ENCODE results near the gene MLXIPL.

Gene MLXIPL

DNA sequence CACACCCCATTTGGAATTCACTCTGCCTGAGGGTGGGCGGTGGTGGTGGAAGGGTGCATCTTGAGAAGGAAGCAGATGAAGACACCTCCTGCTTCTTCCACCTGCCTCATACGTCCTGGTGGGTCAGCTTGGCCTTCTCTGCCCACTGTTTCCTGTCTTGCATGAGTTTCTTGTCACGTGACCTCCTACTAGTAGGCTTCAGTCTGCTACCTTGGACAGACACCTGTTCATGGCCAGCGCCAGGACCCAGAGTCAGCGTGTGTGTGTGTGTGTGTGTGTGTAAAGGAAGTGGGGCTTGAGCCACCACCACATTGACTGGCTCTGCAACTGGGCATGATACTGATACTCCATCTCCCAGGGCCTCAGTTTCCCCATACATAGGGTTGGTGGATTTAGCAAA, 26.2 kb upstream of the MLXIPL start:
- TF ChIP-seq, protein P1, sequence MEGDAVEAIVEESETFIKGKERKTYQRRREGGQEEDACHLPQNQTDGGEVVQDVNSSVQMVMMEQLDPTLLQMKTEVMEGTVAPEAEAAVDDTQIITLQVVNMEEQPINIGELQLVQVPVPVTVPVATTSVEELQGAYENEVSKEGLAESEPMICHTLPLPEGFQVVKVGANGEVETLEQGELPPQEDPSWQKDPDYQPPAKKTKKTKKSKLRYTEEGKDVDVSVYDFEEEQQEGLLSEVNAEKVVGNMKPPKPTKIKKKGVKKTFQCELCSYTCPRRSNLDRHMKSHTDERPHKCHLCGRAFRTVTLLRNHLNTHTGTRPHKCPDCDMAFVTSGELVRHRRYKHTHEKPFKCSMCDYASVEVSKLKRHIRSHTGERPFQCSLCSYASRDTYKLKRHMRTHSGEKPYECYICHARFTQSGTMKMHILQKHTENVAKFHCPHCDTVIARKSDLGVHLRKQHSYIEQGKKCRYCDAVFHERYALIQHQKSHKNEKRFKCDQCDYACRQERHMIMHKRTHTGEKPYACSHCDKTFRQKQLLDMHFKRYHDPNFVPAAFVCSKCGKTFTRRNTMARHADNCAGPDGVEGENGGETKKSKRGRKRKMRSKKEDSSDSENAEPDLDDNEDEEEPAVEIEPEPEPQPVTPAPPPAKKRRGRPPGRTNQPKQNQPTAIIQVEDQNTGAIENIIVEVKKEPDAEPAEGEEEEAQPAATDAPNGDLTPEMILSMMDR (IDR thresholded peaks at IDR 0.05; ENCODE audit: insufficient read depth, low read depth, low read length, missing control alignments), result no peak

DNA sequence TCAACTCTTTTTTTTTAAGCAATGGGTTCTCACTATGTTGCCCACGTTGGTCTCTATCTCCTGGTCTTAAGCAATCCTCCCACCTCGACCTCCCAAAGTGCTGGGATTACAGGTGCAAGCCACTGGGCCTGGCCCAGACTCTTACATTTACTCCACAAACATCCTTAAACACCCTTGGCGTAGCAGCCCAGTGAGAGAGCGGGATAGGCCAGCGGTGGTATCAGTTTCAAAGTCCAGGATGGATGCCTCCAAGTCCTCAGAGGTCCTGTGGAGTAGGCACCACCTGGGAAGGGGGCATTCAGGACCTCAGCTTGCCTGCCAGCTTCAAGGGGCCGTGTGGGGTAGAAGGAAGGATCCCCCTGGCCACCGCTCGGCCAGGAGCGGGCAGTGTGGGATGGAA, 25.3 kb upstream of the MLXIPL start:
- H3K4me3 ChIP-seq (ENCODE audit: low read depth, low read length), result no peak overlapping the region
- no peak for DNase-seq (ENCODE audit: low read depth)

More for the DNA sequence above, 26.2 kb upstream of the MLXIPL start:
- DNase-seq (ENCODE audit: low read depth), result no peak
- H3K4me3 ChIP-seq (ENCODE audit: low read depth, low read length), result no peak overlapping the region

DNA sequence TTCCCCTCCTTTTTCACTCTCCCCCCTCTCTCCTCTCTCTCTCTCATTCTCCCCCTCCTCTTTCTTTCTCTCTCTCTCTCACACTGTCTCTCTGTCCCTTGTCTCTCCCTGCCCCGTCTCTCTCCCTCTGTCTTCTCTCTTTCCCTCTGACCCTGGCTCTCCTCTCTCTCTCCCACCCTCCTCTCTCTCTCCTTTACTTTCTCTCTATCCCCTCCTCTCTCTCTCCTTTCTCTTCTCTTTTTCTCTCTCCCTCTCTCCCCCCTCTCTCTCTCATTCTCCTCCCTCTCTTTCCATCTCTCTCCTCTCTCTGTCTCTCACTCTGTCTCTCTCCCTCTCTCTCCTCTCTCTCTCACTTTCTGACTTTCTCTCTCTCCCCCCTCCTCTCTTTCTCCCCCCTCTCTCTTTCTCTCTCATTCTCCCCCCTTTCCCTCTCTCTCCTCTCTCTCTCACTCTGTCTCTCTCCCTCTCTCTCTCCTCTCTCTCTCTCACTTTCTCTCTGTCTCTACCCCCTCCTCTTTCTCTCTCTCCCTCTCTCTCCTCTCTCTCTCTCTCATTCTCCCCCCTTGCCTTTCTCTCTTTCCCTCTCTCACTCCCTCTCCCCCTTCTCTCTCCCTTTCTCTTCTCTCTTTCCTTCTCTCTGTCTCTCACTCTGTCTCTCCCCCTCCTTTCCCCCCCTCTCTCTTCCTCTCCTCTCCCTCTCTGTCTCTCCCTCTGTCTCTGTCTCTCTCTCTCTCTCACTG, 24.4 kb upstream of the MLXIPL start:
- H3K4me3 ChIP-seq (ENCODE audit: low read depth, low read length), result no peak overlapping the region
- no peak for DNase-seq (ENCODE audit: low read depth)

More for the DNA sequence above, 25.3 kb upstream of the MLXIPL start:
- TF ChIP-seq, protein P1 (IDR thresholded peaks at IDR 0.05; ENCODE audit: insufficient read depth, low read depth, low read length, missing control alignments), result no peak

DNA sequence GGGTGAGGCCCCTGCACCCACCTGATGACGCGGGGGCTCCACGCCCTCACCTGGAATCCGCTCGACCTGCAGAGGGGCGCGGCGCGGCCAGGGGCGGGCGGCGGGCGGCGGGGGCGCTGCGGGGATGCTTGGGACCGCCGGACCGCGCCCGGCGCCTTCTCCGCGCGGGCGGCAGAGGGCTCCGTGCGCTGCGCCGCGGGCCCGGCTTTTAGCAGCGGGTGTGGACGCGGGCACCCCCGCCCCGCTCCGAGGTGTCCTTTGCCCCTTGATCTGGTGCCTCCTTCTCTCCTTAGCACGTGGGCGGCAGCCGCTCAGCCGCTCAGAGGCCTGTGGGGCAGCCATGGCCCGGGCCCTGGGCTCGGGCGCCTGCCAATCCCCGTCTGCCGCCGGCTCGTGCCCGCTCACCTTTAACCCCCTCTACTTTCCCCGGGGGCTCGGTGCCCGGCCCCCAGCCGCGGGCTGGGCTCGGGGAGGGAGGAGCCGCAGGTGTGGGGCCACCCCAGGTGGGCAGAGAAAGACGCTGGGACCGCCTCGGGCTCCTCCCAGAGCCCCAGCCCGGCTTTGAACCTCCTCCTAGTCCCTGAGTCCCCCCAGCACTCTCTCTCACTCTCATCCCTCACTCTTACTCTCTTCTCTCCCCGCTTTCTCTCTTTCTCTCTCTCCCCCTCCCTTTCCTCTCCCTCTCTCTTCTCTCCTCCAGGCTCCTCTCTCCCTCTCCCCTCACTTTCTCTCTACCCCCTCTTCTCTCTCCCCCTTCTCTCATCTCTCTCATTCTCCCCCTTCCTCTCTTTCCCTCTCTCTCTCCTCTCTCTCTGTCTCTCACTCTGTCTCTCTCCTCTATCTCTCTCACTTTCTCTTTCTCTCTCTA, 23.6 kb upstream of the MLXIPL start:
- no peak overlapping the region for H3K4me3 ChIP-seq (ENCODE audit: low read depth, low read length)
- TF ChIP-seq, protein P1 (IDR thresholded peaks at IDR 0.05; ENCODE audit: insufficient read depth, low read depth, low read length, missing control alignments), result no peak
- DNase-seq (ENCODE audit: low read depth), result no peak

More for the DNA sequence above, 24.4 kb upstream of the MLXIPL start:
- TF ChIP-seq, protein P1 (IDR thresholded peaks at IDR 0.05; ENCODE audit: insufficient read depth, low read depth, low read length, missing control alignments), result no peak

DNA sequence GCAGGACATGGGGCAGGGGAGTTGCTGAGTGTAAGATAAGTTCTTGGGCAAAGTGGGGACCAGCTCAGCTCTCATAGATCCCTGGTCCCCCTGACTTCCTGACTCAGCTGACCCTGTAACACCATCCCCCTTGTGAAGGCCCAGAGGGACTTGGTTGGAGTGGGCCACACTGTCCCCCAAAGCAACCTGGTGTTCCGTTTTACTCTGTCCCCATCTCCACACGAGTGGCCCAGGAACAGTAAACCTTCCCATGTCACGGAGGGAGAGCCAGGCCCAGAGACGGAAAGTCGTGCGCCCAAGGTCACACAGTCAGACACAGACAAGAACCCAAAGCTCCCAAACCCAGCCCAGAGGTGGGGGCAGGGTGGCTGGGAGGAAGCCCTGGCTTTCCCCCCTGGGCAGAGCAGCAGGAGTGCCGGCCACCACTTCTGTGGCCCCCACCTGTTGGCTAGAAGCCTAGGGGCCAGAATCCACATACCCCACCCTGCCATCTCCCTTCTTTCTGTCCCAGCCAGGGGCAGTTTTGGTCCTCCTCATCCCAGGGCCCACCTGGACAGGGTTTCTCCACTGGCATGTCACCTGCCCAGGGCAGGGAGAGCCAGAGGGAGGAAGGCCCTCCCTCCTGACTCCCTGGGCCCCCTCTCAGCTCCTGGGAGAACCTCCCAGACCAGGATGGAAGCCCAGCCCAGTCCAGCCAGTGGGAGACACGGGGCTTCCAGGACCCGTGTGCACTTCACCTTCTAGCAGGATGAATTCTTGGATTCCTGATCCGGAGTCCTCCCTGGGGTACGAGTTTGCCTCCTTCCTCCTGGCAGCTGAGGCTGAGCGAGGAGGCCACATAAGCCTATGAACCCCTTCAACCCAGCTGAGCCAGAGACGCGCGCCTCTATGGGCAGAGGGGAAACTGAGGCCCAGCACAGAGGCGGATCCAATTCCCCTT, 22.7 kb upstream of the MLXIPL start:
- no peak overlapping the region for H3K4me3 ChIP-seq (ENCODE audit: low read depth, low read length)
- no peak for DNase-seq (ENCODE audit: low read depth)
- TF ChIP-seq, protein P1 (IDR thresholded peaks at IDR 0.05; ENCODE audit: insufficient read depth, low read depth, low read length, missing control alignments), result no peak

DNA sequence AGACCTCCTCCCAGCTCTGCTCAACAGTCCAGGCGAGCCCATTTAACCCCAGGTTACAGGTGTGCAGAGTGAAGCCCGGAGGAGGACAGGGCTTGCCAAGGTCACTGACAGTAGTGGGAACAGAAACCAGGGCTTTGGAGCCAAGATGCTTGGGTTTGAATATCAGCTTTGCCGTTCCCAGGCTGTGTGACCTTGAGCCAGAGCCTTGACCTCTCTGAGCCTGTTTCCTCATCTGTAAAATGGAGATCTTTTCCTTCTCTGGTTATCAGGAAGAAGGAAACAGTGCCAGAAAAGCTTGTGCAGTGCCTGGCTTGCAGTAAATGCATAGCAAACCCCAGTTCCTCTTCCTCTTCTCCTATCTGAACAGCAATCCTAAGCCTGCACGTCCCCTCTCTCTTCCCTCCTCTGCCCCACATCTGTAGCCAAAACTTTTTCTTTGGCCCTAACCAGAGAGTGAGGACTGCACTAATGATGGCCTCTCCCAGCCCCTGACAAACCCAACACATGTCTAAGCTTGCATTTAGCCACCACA, 21.4 kb upstream of the MLXIPL start:
- TF ChIP-seq, protein P1 (IDR thresholded peaks at IDR 0.05; ENCODE audit: insufficient read depth, low read depth, low read length, missing control alignments), result no peak
- no peak for DNase-seq (ENCODE audit: low read depth)

More for the DNA sequence above, 21.4 kb upstream of the MLXIPL start:
- H3K4me3 ChIP-seq (ENCODE audit: low read depth, low read length), result no peak overlapping the region
